ENCODE measurements around the gene NXPE3. TPM values are rescaled to one million over a fixed set of nuclear protein-coding genes. Genes with fewer than 3 reads are reported as not detected.

NXPE3 gene
- total RNA-seq, 2 donors from 2014 or later = 22.9 to 49.8 TPM

GRCh38 chr3:101848326-101848725 lies 69.3 kb downstream of the NXPE3 start:
- no peaks in the 10 kb centered on the region for H3K27me3 ChIP-seq
- H3K4me1 ChIP-seq = peaks cover 0 to 24% of the 10 kb centered on the region in 2 donors
- no peak for TF ChIP-seq CTCF (IDR thresholded peaks at IDR 0.05)
- no peaks in the 10 kb centered on the region for H3K9me3 ChIP-seq
- peaks cover 17% of the 10 kb centered on the region for H3K36me3 ChIP-seq
- peak overlapping the region in 1 of 2 donors; percentile 94 for H3K4me3 ChIP-seq
- peak overlapping the region; percentile 98 to 99 for H3K27ac ChIP-seq
- DNase-seq (ENCODE audit: low spot score) = no peak

- H3K36me3 ChIP-seq = peaks cover 24% of the 10 kb centered on the region
- H3K4me1 ChIP-seq = peaks cover 0 to 24% of the 10 kb centered on the region in 2 donors
- DNase-seq (ENCODE audit: low spot score) = peak; percentile 97
- peak within 1 kb of the TSS; percentile 86 to 94 for H3K4me3 ChIP-seq
- H3K27ac ChIP-seq = peak within 1 kb of the TSS; percentile 98 to 99
- H3K27me3 ChIP-seq = no peaks in the 10 kb centered on the region
- TF ChIP-seq CTCF (IDR thresholded peaks at IDR 0.05) = peak in 1 of 2 donors; percentile 16
- no peaks in the 10 kb centered on the region for H3K9me3 ChIP-seq
Measured at GRCh38 chr3:101848754-101849713, 70.0 kb downstream of the NXPE3 start, which contains the start of gene NFKBIZ. Gene NFKBIZ, plus strand, starts transcription at chr3:101849514. Its CDS starts 115 bp downstream, at chr3:101849629.

- no peaks in the 10 kb centered on the region for H3K27me3 ChIP-seq
- H3K4me3 ChIP-seq = peak overlapping the region; percentile 86 to 94
- peaks cover 31% of the 10 kb centered on the region for H3K36me3 ChIP-seq
- peak in 1 of 2 donors; percentile 8 for TF ChIP-seq CTCF (IDR thresholded peaks at IDR 0.05)
- peaks cover 0 to 24% of the 10 kb centered on the region in 2 donors for H3K4me1 ChIP-seq
- no peak for DNase-seq (ENCODE audit: low spot score)
- H3K9me3 ChIP-seq = no peaks in the 10 kb centered on the region
- H3K27ac ChIP-seq = peak overlapping the region; percentile 98 to 99
Measured at GRCh38 chr3:101849714-101850245, 70.8 kb downstream of the NXPE3 start.

GRCh38 chr3:101850246-101851051 lies 71.4 kb downstream of the NXPE3 start:
- TF ChIP-seq CTCF (IDR thresholded peaks at IDR 0.05) = no peak
- no peak for DNase-seq (ENCODE audit: low spot score)
- peaks cover 0 to 30% of the 10 kb centered on the region in 2 donors for H3K4me1 ChIP-seq
- H3K4me3 ChIP-seq = peak overlapping the region; percentile 86 to 94
- H3K27me3 ChIP-seq = no peaks in the 10 kb centered on the region
- H3K27ac ChIP-seq = peak overlapping the region; percentile 98 to 99
- H3K36me3 ChIP-seq = peaks cover 38% of the 10 kb centered on the region
- H3K9me3 ChIP-seq = no peaks in the 10 kb centered on the region

- TF ChIP-seq CTCF (IDR thresholded peaks at IDR 0.05) = no peak
- H3K4me1 ChIP-seq = peaks cover 0 to 34% of the 10 kb centered on the region in 2 donors
- H3K36me3 ChIP-seq = peaks cover 46% of the 10 kb centered on the region
- DNase-seq (ENCODE audit: low spot score) = no peak
- peak overlapping the region; percentile 86 to 94 for H3K4me3 ChIP-seq
- H3K27ac ChIP-seq = peak overlapping the region; percentile 98 to 99
- no peaks in the 10 kb centered on the region for H3K9me3 ChIP-seq
- H3K27me3 ChIP-seq = no peaks in the 10 kb centered on the region
Measured at GRCh38 chr3:101851072-101851770, 72.2 kb downstream of the NXPE3 start.
